IPS DF 4.7 (cell line): Measurements from ENCODE around the gene CDKN2B-AS1.
"Not testable (repeated sequence)": the region's sequence is repeated elsewhere in the genome, so short reads cannot be mapped to it uniquely, and the experiment has no call there.

Source experiments
- DNase-seq: peaks from one replicate; pipeline ENCODE4 v3.0.0-alpha.2; 2013; ENCODE audit warnings: low spot score; ENCODE audit errors: extremely low read depth

Gene CDKN2B-AS1

DNA sequence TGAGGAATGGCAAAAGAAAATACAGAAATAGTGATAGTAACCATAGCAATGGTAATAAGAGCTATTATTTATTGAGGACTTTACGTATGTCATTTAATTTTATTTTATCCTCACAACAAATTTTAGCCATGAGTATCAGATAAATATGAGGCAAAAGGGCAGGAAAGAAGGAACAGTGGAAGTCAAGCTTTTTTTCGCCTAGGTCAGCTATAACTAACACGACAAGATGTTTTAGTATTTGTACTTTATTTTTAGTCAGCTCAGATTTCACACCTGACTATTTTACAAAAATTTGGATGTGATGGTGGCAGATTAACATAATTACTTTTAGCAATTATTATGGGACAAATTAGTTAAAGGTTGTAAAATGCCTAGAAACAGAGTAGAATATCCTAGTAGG, 49.3 kb downstream of the CDKN2B-AS1 start:
- DNase-seq: no peak

- DNase-seq: no peak
Measured at GRCh38 chr9:22044583-22044982, 50.0 kb downstream of the CDKN2B-AS1 start.

GRCh38 chr9:22045423-22045822, 50.8 kb downstream of the CDKN2B-AS1 start:
- no peak for DNase-seq

- DNase-seq: no peak
Measured at GRCh38 chr9:22046243-22046885, 51.8 kb downstream of the CDKN2B-AS1 start.

- DNase-seq: no peak
Measured at GRCh38 chr9:22047596-22047995, 53.0 kb downstream of the CDKN2B-AS1 start.

DNA sequence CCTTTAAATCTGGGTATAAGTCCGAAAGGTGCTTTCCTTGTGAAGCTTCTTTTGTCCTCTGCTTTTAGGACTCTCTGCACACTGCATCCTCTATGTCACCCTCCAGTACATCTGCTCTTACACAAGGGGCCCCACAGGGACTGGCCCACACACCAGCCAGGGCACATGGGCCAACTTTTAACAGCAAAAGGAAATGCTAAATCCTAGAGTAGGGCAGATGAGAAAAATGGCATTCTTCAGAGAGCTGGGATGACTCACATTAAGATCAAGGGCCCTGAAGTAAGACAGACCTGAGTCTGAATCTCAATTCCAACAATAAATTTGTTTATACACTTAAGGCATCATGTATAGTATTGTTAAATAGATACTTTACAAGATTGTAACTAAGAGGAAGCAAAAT, 54.8 kb downstream of the CDKN2B-AS1 start:
- DNase-seq: no peak

GRCh38 chr9:22050924-22051323, 56.3 kb downstream of the CDKN2B-AS1 start:
- no peak for DNase-seq

DNA sequence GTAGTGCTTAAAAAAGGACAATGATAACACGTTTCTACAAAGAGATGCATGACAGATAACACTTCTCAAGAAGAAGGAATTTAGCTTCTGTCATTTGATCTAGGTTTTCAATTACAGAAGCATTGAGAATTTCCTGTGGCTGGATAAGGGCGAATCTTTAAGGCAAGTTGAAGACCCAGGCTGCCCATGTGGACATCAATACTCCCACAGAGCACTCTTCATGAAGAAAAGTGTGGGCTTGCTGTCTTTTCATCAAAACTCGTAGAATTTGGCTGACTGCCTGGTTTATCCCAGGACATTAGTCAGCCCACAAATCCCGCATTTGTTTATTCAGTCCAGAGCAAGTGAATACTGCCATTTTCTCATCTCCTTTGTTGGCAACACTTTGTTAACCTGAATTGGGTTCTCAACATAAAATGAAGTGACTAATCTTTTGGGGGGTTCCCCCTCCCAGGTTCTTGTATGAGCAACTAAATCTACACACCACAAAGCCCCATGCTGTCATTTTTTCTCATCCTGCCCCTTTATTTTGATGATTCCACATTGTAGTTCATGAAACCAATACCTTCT, 57.9 kb downstream of the CDKN2B-AS1 start:
- no peak for DNase-seq

GRCh38 chr9:22053178-22053577, 58.6 kb downstream of the CDKN2B-AS1 start:
- no peak for DNase-seq

GRCh38 chr9:22054076-22054475, 59.5 kb downstream of the CDKN2B-AS1 start:
- no peak for DNase-seq

GRCh38 chr9:22054529-22054928, 59.9 kb downstream of the CDKN2B-AS1 start:
- no peak for DNase-seq

GRCh38 chr9:22055090-22055489, 60.5 kb downstream of the CDKN2B-AS1 start:
- DNase-seq: no peak

- no peak for DNase-seq
Measured at GRCh38 chr9:22056402-22056801, 61.8 kb downstream of the CDKN2B-AS1 start.

DNA sequence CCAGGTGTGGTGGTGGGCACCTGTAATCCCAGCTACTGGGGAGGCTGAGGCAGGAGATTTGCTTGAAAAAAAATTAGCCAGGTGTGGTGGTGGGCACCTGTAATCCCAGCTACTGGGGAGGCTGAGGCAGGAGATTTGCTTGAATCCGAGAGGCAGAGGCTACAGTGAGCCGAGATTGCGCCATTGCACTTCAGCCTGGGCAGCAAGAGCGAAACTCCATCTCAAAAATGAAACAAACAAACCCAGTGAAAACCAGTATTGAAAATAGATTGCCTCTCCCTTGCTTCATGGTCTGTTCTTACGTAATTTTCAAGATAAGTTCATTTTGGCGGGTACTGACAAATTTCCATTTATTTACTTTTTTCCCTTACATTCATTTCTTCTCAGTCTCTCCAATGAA, 63.4 kb downstream of the CDKN2B-AS1 start:
- DNase-seq: not testable (repeated sequence)

GRCh38 chr9:22060831-22061383, 66.3 kb downstream of the CDKN2B-AS1 start:
- DNase-seq: no peak

DNA sequence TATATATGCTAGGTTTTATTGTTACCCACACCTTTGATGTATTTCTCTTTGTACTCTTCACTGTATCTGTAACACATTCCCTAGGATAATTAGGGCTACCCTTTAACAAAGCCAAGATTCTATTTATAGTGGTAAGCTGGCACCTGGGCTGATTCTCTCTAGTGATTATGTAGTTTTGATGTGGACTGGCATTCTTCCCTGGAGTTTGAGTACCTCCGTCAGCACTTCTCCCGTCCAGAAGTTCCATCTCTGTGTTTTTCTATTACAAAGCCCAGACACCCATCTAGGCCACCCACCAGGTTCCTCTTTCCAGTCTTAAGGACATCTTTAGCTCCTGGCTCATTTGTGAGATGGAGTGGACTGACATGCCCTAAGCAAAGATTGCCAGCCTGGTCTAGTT, 70.4 kb downstream of the CDKN2B-AS1 start:
- no peak for DNase-seq

- no peak for DNase-seq
Measured at GRCh38 chr9:22065431-22066200, 71.0 kb downstream of the CDKN2B-AS1 start.

GRCh38 chr9:22067196-22067595, 72.6 kb downstream of the CDKN2B-AS1 start:
- DNase-seq: no peak

GRCh38 chr9:22068369-22068768, 73.8 kb downstream of the CDKN2B-AS1 start:
- DNase-seq: no peak

DNA sequence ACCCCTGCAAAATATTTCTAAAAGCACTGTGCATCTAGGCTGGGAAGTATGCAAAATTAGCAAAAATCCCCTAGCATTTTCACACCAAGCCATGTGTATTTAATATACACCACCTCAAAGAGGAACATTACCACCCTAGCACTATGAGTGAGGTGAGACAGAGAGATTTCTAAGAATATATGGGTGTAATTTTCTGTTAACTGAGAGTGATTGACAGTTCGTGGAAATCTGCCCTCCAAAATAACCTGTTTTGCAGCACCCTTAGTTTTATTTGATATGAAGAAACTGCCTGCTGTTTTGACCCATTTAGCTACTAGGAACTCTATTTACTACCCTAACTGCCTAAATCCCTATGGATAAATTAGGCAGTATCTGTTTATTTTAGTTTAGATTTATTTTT, 78.8 kb downstream of the CDKN2B-AS1 start:
- DNase-seq: no peak

GRCh38 chr9:22078081-22078480, 83.5 kb downstream of the CDKN2B-AS1 start:
- no peak for DNase-seq

DNA sequence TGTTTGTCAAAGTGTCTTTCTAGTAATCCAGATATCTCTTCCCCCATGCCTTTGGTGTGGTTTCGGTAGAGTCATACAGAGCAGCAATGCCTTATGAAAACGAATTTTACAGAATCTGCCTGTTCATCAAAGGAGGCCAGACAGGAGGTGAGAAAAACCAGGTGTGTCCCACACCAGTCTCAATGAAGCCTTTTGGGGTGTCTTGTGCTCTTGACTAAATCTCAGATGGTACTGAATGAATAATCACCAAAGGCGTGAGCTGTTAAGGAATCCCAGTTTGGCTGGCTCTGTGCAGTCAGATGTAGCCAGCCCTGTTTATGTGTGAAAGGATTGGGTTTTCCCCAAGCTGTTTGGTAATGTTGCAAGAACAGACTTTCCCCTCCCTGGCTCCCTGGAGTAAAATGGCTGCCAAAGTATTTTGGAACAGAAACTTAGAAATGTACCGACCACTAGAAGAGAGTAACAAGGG, 85.3 kb downstream of the CDKN2B-AS1 start:
- DNase-seq: no peak
